Sigmoid colon (tissue), 7 donors: ENCODE data around the gene DGLUCY. TPM values are rescaled to one million over a fixed set of nuclear protein-coding genes. Genes with fewer than 3 reads are reported as not detected.

Experiments
- DNase-seq: peaks from one replicate; pipeline ENCODE4 v3.0.0-alpha.2; 2019
- H3K27ac ChIP-seq, 4 donors: fragments of 200-600 bp; sonication (generic); one replicate each; pipeline ENCODE4 v1.5.1; 2016 to 2019; ENCODE audit warnings: mild to moderate bottlenecking in 1 of 4
- H3K27me3 ChIP-seq, 3 donors: fragments of 200-600 bp; sonication (generic); one replicate each; pipeline ENCODE4 v1.5.1; 2019; ENCODE audit warnings: mild to moderate bottlenecking in 1 of 3
- H3K36me3 ChIP-seq, 4 donors: fragments of 200-600 bp; sonication (generic); one replicate each; pipeline ENCODE4 v1.5.1; 2016 to 2019
- H3K4me1 ChIP-seq, 4 donors: fragments of 200-600 bp; sonication (generic); one replicate each; pipeline ENCODE4 v1.5.1; 2017 to 2019
- H3K4me3 ChIP-seq, 4 donors: fragments of 200-600 bp; sonication (generic); one replicate each; pipeline ENCODE4 v1.5.1; 2017 to 2019; ENCODE audit warnings: mild to moderate bottlenecking in 2 of 4, moderate library complexity in 1 of 4
- H3K9me3 ChIP-seq, 4 donors: fragments of 200-600 bp in 3 of 4; sonication (generic) in 3 of 4; one replicate each; pipeline versions ENCODE4 v1.5.1 to v1.6.1; 2013 to 2019
- EP300 ChIP-seq, 4 donors: sonication (generic); formaldehyde crosslinking; IDR thresholded peaks; one replicate each; pipeline ENCODE4 v1.6.1; 2017; ENCODE audit warnings: antibody characterized with exemption in 4 of 4
- POLR2A ChIP-seq, 2 donors: fragments of 450-650 bp; IDR thresholded peaks; one replicate each; pipeline ENCODE4 v1.6.1; 2016; ENCODE audit warnings: antibody characterized with exemption in 2 of 2, mild to moderate bottlenecking in 2 of 2, moderate library complexity in 2 of 2
- POLR2AphosphoS5 ChIP-seq, 4 donors: sonication (generic); formaldehyde crosslinking; IDR thresholded peaks; one replicate each; pipeline ENCODE4 v1.6.1; 2017; ENCODE audit warnings: antibody characterized with exemption in 4 of 4
- WGBS, 2 donors: extraction: QIAGEN DNeasy Blood & Tissue Kit; methylation state at CpG; one replicate each; pipeline ENCODE4 v1.1.7; 2013; 5-methylcytosine and 5-hydroxymethylcytosine counted together
- intact Hi-C: fragments of 100-400 bp; cut with DNase I; formaldehyde crosslinking; loops from one replicate; pipeline ENCODE4 v1.15.1; 2023
- polyA plus RNA-seq, 3 donors: library from polyadenylated mRNA; stranded (reverse); fragments of 200-250 nt; gene quantifications; one replicate each; pipeline ENCODE4 v1.2.3, GENCODE V29; 2013
- total RNA-seq, 4 donors: library from RNA; depleted of rRNA; stranded (reverse); fragments of >200 nt; gene quantifications; one replicate each; pipeline ENCODE4 v1.1.0, GENCODE V29; 2016
- TF ChIP-seq, protein P1 (sequence below), 4 experiments: fragments of 450-650 bp in 3 of 4; fragments of 200-600 bp in 1 of 4; IDR thresholded peaks; one replicate each; pipeline ENCODE4 v1.5.1; 2016 to 2019; ENCODE audit warnings: antibody characterized with exemption in 4 of 4, mild to moderate bottlenecking in 3 of 4, moderate library complexity in 2 of 4
- donor health status: healthy with polysubstance abuse.
- donor health status: Bipolar disorder and iron deficiency.
- donor health status: healthy.

DGLUCY gene
- total and polyA plus RNA-seq, 7 donors, result 14.4 to 99.4 (median 49.8) TPM

GRCh38 chr14:91232603-91233002 is 118.7 kb downstream of the DGLUCY start:
- no peak overlapping the region for H3K4me3 ChIP-seq
- intact Hi-C loops, result no loop called here
- no peak for TF ChIP-seq POLR2A (IDR thresholded peaks at IDR 0.05)
- no peak for TF ChIP-seq POLR2AphosphoS5 (IDR thresholded peaks at IDR 0.05)
- TF ChIP-seq EP300 (IDR thresholded peaks at IDR 0.05), result no peak
- TF ChIP-seq, protein P1, sequence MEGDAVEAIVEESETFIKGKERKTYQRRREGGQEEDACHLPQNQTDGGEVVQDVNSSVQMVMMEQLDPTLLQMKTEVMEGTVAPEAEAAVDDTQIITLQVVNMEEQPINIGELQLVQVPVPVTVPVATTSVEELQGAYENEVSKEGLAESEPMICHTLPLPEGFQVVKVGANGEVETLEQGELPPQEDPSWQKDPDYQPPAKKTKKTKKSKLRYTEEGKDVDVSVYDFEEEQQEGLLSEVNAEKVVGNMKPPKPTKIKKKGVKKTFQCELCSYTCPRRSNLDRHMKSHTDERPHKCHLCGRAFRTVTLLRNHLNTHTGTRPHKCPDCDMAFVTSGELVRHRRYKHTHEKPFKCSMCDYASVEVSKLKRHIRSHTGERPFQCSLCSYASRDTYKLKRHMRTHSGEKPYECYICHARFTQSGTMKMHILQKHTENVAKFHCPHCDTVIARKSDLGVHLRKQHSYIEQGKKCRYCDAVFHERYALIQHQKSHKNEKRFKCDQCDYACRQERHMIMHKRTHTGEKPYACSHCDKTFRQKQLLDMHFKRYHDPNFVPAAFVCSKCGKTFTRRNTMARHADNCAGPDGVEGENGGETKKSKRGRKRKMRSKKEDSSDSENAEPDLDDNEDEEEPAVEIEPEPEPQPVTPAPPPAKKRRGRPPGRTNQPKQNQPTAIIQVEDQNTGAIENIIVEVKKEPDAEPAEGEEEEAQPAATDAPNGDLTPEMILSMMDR (IDR thresholded peaks at IDR 0.05), result no peak
- H3K36me3 ChIP-seq, result peaks cover 0 to 10% (median 0%) of the 10 kb centered on the region in 4 donors
- no peak for DNase-seq
- H3K27me3 ChIP-seq, result no peaks in the 10 kb centered on the region
- no peaks in the 10 kb centered on the region for H3K4me1 ChIP-seq
- 64 to 86% methylated on average over 2 of the region's 2 CpGs for WGBS, 2 donors
- H3K9me3 ChIP-seq, result no peaks in the 10 kb centered on the region
- no peak overlapping the region for H3K27ac ChIP-seq

DNA sequence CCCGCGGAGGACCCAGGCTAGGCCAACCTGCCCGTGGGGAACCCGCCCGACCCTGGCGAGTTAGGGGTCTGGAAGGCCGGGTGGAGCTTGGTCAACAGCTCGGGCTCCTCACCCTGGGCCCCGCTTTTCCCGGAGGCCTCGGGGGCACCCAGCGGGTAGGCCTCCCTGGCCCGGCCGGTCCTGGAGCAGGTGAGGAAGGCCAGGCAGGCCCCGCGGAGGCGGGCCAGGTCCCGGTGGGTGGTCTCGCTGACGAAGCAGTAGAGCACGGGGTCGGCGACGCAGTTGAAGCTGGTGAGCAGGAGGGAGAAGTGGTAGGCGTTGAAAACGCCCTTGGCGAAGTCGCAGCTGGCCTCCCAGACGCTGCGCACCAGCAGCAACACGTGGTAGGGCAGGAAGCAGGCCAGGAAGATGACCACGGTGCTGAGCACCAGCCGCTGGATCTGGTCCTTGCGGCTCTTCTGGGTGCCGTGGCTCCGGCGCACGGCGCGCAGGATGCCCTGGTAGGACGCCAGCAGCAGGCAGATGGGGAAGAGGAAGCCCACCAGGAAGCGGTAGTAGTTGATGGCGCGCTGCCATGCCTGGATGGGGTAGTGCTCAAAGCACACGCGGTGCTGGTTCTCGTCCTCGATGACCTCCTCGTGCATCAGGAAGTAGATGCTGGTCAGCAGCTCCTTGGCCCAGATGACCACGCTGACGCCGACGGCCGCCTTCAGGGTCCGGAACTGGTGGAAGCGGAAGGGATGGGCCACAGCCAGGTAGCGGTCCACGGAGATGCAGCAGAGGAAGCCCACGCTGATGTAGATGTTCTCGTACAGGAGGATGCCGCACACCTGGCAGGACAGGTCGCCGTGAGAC is 120.3 kb downstream of the DGLUCY start:
- Histone ChIP-seq H3K9me3 (no peaks in the 10 kb centered on the region), H3K27me3 (no peaks in the 10 kb centered on the region), H3K4me3 (no peak overlapping the region), H3K36me3 (no peaks in the 10 kb centered on the region), H3K4me1 (no peaks in the 10 kb centered on the region), H3K27ac (no peak overlapping the region)
- 94 to 95% methylated on average over 63 of the region's 63 CpGs for WGBS, 2 donors
- intact Hi-C loops, result no loop called here
- DNase-seq, result no peak
- TF ChIP-seq POLR2A (IDR thresholded peaks at IDR 0.05) (no peak), POLR2AphosphoS5 (IDR thresholded peaks at IDR 0.05) (no peak), EP300 (IDR thresholded peaks at IDR 0.05) (no peak)
- TF ChIP-seq, protein P1 (IDR thresholded peaks at IDR 0.05), result no peak

DNA sequence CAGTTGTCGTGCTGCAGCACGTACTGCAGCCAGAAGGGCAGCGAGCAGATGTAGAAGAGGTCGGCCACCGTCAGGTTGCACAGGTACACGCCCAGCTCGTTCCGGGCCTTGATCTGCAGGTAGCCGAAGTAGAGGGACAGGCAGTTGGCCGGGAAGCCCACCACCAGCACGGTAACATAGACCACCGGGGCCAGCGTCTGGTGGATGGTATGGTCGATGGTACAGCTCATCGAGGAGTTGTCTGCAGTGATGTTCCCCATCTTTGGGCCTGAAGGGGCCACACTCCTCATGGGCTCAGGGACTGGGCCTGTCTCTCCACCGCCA is 120.9 kb downstream of the DGLUCY start:
- H3K9me3 ChIP-seq, result no peaks in the 10 kb centered on the region
- no peaks in the 10 kb centered on the region for H3K27me3 ChIP-seq
- H3K27ac ChIP-seq, result no peak overlapping the region
- intact Hi-C loops, result no loop called here
- 96 to 98% methylated on average over 16 of the region's 16 CpGs for WGBS, 2 donors
- DNase-seq, result no peak
- H3K4me3 ChIP-seq, result no peak overlapping the region
- no peaks in the 10 kb centered on the region for H3K4me1 ChIP-seq
- H3K36me3 ChIP-seq, result no peaks in the 10 kb centered on the region
- TF ChIP-seq, protein P1 (IDR thresholded peaks at IDR 0.05), result no peak
- TF ChIP-seq POLR2AphosphoS5 (IDR thresholded peaks at IDR 0.05), result no peak
- no peak for TF ChIP-seq EP300 (IDR thresholded peaks at IDR 0.05)
- no peak for TF ChIP-seq POLR2A (IDR thresholded peaks at IDR 0.05)

DNA sequence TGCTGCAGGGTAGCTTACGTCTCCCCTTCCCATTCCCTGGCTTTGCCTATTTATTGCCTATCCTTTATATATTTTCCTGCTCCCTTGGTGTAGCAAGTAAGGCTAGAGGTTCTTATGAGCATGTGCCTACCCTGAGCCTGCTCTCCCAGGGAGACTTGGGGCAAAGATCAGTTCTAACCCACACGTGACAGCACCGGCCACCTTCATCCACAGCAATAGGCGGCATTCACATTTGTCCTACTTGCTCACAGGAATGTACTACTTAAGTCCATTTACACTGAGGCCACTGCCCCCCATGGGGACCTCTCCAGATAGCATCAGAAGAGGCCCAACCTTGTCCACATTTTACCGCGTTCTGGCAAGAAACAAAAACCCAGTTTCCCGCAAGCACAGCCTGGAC is 122.0 kb downstream of the DGLUCY start:
- intact Hi-C loops, result no loop called here
- no peaks in the 10 kb centered on the region for H3K9me3 ChIP-seq
- no peak for DNase-seq

More for the DNA sequence above, 122.0 kb downstream of the DGLUCY start:
- Histone ChIP-seq H3K27me3 (no peaks in the 10 kb centered on the region), H3K27ac (no peak overlapping the region), H3K4me3 (no peak overlapping the region), H3K4me1 (no peaks in the 10 kb centered on the region), H3K36me3 (no peaks in the 10 kb centered on the region)
- TF ChIP-seq POLR2AphosphoS5 (IDR thresholded peaks at IDR 0.05), result no peak
- TF ChIP-seq EP300 (IDR thresholded peaks at IDR 0.05), result no peak
- TF ChIP-seq, protein P1 (IDR thresholded peaks at IDR 0.05), result no peak
- TF ChIP-seq POLR2A (IDR thresholded peaks at IDR 0.05), result no peak
- 81 to 91% methylated on average over 7 of the region's 7 CpGs for WGBS, 2 donors
